ENCODE data around the gene SAA4.
A peak's percentile ranks its signal among the peaks of the same experiment; 100 is the strongest.
"Not testable (repeated sequence)": the region's sequence is repeated elsewhere in the genome, so short reads cannot be mapped to it uniquely, and the experiment has no call there.

The SAA4 gene

DNA sequence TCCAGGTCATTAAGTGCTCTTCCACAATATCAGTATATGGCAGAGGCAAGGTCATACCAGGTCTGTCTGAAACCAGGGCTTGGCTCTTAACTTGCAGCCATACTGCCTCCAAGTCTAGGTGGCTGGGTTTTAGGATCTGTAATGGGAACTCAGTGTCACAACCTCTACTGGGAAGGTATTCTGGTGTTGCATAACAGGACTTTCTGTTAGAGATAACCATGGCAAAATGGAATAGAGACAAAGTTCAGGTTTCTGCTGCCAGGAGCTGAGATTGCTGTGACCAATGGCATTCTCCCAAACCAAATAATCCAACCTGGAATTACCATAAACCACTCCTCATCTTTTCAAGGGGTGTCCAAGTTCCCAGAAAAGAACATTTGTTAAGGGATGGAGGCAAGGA, 22.7 kb upstream of the SAA4 start:
- H3K4me3 ChIP-seq (ENCODE audit: low read depth, low read length) = no peak overlapping the region
- TF ChIP-seq, protein P1, sequence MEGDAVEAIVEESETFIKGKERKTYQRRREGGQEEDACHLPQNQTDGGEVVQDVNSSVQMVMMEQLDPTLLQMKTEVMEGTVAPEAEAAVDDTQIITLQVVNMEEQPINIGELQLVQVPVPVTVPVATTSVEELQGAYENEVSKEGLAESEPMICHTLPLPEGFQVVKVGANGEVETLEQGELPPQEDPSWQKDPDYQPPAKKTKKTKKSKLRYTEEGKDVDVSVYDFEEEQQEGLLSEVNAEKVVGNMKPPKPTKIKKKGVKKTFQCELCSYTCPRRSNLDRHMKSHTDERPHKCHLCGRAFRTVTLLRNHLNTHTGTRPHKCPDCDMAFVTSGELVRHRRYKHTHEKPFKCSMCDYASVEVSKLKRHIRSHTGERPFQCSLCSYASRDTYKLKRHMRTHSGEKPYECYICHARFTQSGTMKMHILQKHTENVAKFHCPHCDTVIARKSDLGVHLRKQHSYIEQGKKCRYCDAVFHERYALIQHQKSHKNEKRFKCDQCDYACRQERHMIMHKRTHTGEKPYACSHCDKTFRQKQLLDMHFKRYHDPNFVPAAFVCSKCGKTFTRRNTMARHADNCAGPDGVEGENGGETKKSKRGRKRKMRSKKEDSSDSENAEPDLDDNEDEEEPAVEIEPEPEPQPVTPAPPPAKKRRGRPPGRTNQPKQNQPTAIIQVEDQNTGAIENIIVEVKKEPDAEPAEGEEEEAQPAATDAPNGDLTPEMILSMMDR (conservative IDR thresholded peaks at IDR 0.05; ENCODE audit: low read depth, low read length) = no peak
- DNase-seq (ENCODE audit: low read depth) = no peak

DNA sequence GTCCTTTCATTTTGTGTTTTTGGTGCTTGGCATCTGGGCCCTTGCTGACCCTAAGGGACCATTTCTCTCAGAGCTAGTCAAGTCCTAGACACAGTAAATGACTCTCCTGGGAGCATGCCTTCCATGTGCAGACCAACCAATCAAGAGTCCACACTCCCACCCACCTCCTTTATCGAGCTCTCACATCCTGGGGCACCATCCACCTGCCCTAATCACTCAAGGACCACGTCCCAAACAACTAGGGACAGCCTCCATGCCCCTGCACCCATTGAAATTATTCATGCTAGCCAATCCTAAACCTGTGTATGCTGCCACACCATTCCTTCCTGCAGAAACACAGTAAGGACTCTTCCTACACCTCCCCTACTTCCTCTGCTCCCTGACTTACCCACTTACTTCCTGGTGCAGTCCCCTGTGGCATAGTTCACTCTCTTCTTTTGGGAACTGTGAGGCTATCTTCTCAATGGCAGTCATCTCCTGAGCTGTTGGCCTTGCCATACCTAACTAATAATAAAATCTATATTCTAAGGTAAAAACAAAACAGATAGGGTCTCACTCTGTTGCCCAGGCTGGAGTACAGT, 18.3 kb upstream of the SAA4 start:
- TF ChIP-seq, protein P1 (conservative IDR thresholded peaks at IDR 0.05; ENCODE audit: low read depth, low read length) = no peak
- H3K4me3 ChIP-seq (ENCODE audit: low read depth, low read length) = no peak overlapping the region
- no peak for DNase-seq (ENCODE audit: low read depth)

DNA sequence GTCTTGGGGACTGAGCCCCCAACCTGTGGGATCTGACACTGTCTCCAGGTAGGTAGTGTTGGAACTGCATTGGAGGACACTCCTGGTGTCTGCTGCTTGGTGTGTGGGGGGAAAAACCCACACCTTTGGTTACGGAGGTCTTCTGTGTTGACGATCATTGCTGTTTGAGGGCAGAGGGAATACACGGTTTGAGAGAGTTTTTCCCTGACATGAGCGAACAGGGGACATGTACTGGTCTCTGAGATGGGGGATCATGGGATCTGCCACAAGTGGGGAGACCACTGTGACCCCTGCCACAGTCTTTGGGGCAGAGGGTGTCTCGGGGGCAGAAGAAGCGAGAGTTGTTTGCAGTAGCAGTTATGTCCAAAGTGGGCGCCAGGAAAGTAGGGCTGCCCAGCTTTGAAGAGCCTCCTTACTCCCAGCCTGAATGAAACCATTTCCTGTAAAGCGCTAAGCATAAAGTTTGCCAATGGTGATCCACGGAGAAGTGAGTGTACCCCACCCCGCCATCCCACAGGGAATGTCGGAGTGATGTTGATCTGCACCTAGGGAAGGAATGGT, 17.3 kb upstream of the SAA4 start:
- no peak overlapping the region for H3K4me3 ChIP-seq (ENCODE audit: low read depth, low read length)
- no peak for DNase-seq (ENCODE audit: low read depth)
- TF ChIP-seq, protein P1 (conservative IDR thresholded peaks at IDR 0.05; ENCODE audit: low read depth, low read length) = no peak

DNA sequence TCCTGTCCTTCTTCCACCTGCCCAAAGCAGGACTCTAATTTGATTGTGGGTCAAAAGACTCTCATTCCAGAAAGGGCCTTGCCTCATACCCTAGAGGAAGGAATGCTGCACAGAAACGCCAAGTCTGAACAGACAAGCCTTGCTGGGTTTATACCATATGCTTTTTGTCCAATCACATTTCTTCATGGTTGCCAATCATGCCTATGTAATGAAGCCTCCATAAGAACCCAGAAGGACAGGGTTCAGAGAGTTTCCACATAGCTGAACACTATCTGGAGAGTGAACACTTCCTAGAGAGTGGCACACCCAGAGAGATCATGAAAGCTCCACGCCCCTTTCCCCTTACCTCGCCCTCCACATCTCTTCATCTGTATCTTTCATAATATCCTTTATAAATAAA, 16.6 kb upstream of the SAA4 start:
- TF ChIP-seq, protein P1 (conservative IDR thresholded peaks at IDR 0.05; ENCODE audit: low read depth, low read length) = peak; percentile 5
- no peak overlapping the region for H3K4me3 ChIP-seq (ENCODE audit: low read depth, low read length)
- DNase-seq (ENCODE audit: low read depth) = peak; percentile 10

GRCh38 chr11:18248561-18248960, 12.0 kb upstream of the SAA4 start, which contains the start of gene SAA2:
Gene SAA2 (minus strand): TSS chr11:18248668. CDS start chr11:18248011, 657 bp downstream.
- H3K4me3 ChIP-seq (ENCODE audit: low read depth, low read length) = no peak within 1 kb of the TSS
- peak; percentile 5 for DNase-seq (ENCODE audit: low read depth)
- TF ChIP-seq, protein P1 (conservative IDR thresholded peaks at IDR 0.05; ENCODE audit: low read depth, low read length) = no peak

- not testable (repeated sequence) for DNase-seq (ENCODE audit: low read depth); H3K4me3 ChIP-seq (ENCODE audit: low read depth, low read length)
Measured at GRCh38 chr11:18247191-18247581, 10.6 kb upstream of the SAA4 start.

GRCh38 chr11:18246379-18247190, 10.0 kb upstream of the SAA4 start:
- H3K4me3 ChIP-seq (ENCODE audit: low read depth, low read length); DNase-seq (ENCODE audit: low read depth): not testable (repeated sequence)

DNA sequence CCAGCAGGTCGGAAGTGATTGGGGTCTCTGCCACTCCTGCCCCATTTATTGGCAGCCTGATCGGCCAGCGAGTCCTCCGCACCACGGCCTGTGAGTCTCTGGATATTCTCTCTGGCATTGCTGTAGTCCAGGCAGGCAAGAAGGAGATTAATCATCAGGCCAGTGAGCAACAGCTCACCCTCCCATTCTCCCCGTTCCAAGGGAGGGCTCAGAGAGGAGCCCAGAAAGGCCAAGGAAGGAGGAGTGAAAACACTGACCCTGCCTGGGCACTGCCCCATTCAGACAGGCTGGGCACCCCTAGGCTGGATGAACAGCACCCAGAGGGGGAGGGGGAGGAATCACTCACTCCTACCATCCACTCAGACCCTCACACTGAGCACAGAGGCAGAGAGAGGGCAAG, 8.8 kb upstream of the SAA4 start:
- no peak for DNase-seq (ENCODE audit: low read depth)
- TF ChIP-seq, protein P1 (conservative IDR thresholded peaks at IDR 0.05; ENCODE audit: low read depth, low read length) = no peak
- no peak overlapping the region for H3K4me3 ChIP-seq (ENCODE audit: low read depth, low read length)

Measured in choroid plexus epithelial cell (primary cell).